GM12878 (cell line): Measurements from ENCODE around the gene ABHD15. TPM values are rescaled to one million over a fixed set of nuclear protein-coding genes. Genes with fewer than 3 reads are reported as not detected.

Experiments used
- BCL11A ChIP-seq: IDR thresholded peaks from 2 replicates; pipeline ENCODE4 v1.6.1; 2011; ENCODE audit warnings: low read depth, low read length
- CBFB ChIP-seq: IDR thresholded peaks from 2 replicates; pipeline ENCODE4 v1.6.1; 2016; ENCODE audit warnings: antibody characterized with exemption, low read depth
- CEBPZ ChIP-seq: fragments of 150-350 bp; IDR thresholded peaks from 2 replicates; pipeline ENCODE4 v1.6.1; 2016; ENCODE audit warnings: low read depth, low read length
- CHD4 ChIP-seq: fragments of 200-600 bp; sonication (generic); IDR thresholded peaks from 2 replicates; pipeline ENCODE4 v1.6.1; 2016; ENCODE audit warnings: mild to moderate bottlenecking
- DPF2 ChIP-seq: fragments of 450-650 bp; IDR thresholded peaks from 2 replicates; pipeline ENCODE4 v1.6.1; 2017; ENCODE audit warnings: mild to moderate bottlenecking
- ESRRA ChIP-seq: IDR thresholded peaks from 2 replicates; pipeline ENCODE4 v1.6.1; 2012; ENCODE audit warnings: mild to moderate bottlenecking, low read length, improper control_type of control experiment
- GABPA ChIP-seq: IDR thresholded peaks from 2 replicates; pipeline ENCODE4 v1.6.1; 2014; ENCODE audit warnings: antibody characterized with exemption, low read depth, mild to moderate bottlenecking, inconsistent platforms
- IKZF1 ChIP-seq: fragments of 450-650 bp; conservative IDR thresholded peaks from 2 replicates; pipeline ENCODE4 v1.6.1; 2017; ENCODE audit warnings: antibody characterized with exemption, mild to moderate bottlenecking
- IRF3 ChIP-seq: fragments of 450-650 bp; IDR thresholded peaks from 2 replicates; pipeline ENCODE4 v1.6.1; 2014; ENCODE audit warnings: mild to moderate bottlenecking
- JUND ChIP-seq: IDR thresholded peaks from 2 replicates; pipeline ENCODE4 v1.6.1; 2012; ENCODE audit warnings: low read depth, mild to moderate bottlenecking, low read length, improper control_type of control experiment, moderate library complexity
- MYB ChIP-seq: fragments of 150-350 bp; IDR thresholded peaks from 2 replicates; pipeline ENCODE4 v1.6.1; 2014; ENCODE audit warnings: mild to moderate bottlenecking, low read depth, low read length, borderline replicate concordance
- RBBP5 ChIP-seq: fragments of 200-600 bp; sonication (generic); conservative IDR thresholded peaks from 2 replicates; pipeline ENCODE4 v1.6.1; 2016
- SUZ12 ChIP-seq: fragments of 200-600 bp; sonication (generic); IDR thresholded peaks from one replicate; pipeline ENCODE4 v1.6.1; 2018; ENCODE audit warnings: antibody characterized with exemption, mild to moderate bottlenecking; ENCODE audit not compliant: unreplicated experiment
- USF1 ChIP-seq: IDR thresholded peaks from 2 replicates; pipeline ENCODE4 v1.6.1; 2011; ENCODE audit warnings: borderline replicate concordance, low read depth, mild to moderate bottlenecking, moderate library complexity, mixed read lengths, low read length; ENCODE audit not compliant: insufficient read depth; ENCODE audit errors: extremely low read length
- YBX1 ChIP-seq: fragments of 450-650 bp; IDR thresholded peaks from 2 replicates; pipeline ENCODE4 v1.6.1; 2016; ENCODE audit warnings: antibody characterized with exemption
- ZBTB4 ChIP-seq: fragments of 450-650 bp; formaldehyde crosslinking; IDR thresholded peaks from 2 replicates; pipeline ENCODE4 v1.4.0; 2022; ENCODE audit warnings: mild to moderate bottlenecking, moderate library complexity
- ZNF687 ChIP-seq: fragments of 450-650 bp; IDR thresholded peaks from 2 replicates; pipeline ENCODE4 v1.6.1; 2017; ENCODE audit warnings: mild to moderate bottlenecking, moderate library complexity
- polyA plus RNA-seq, 11 experiments: library from polyadenylated mRNA; depleted of rRNA in 4 of 11; unstranded in 6 of 11; stranded (reverse) in 5 of 11; fragments of >200 nt; fragmentation: Nextera tagmentation in 4 of 11; fragmentation: Illumina TruSeq in 1 of 11; extraction: Ambion mirVana in 4 of 11; extraction: Trizol in 1 of 11; gene quantifications; 1 replicate in 1 of 11; 2 replicates in 10 of 11; pipeline versions ENCODE4 v1.2.1 to v1.2.3, GENCODE V29; 2011 to 2016; ENCODE audit warnings: inconsistent platforms in 2 of 11, missing spikeins in 2 of 11, low read depth in 1 of 11
- total RNA-seq, 4 experiments: library from RNA; depleted of rRNA in 3 of 4; stranded (reverse); fragments of >200 nt in 3 of 4; fragmentation: Illumina TruSeq in 1 of 4; extraction: Trizol in 1 of 4; gene quantifications; 2 replicates each; pipeline versions ENCODE4 v1.2.1 to v1.2.3, GENCODE V29; 2013 to 2021

ABHD15 gene
- total and polyA plus RNA-seq, 10 of the 15 experiments (the other 5 are each of a cell fraction or from before 2014, with no cell fraction given), result 2.1 to 9.2 (median 4.9) TPM

- TF ChIP-seq ZNF687 (no peak), MYB (no peak), ESRRA (no peak), DPF2 (peak; percentile 44; the same call in 1 of the 2 replicates), YBX1 (no peak), JUND (no peak), USF1 (no peak), CBFB (no peak), ZBTB4 (CRISPR knock-in tag) (no peak), SUZ12 (no peak), CEBPZ (no peak), BCL11A (0 out of 2 replicates have a peak, but pooled peaks have one; percentile 5), IKZF1 (peak; percentile 42), GABPA (no peak), CHD4 (no peak), RBBP5 (no peak), IRF3 (no peak)
Observed at GRCh38 chr17:29588562-29589411, 21.9 kb upstream of the ABHD15 start (continued).
